Neural cell (in vitro differentiated cells): ENCODE results near the gene CAMK2B. TPM values are rescaled to one million over a fixed set of nuclear protein-coding genes. Genes with fewer than 3 reads are reported as not detected.

Experiments used
- H2AFZ ChIP-seq: fragments of 200-600, 300-800 bp; sonication (generic), shearing (Covaris generic); 2 replicates; pipeline ENCODE4 v1.6.0; 2014; ENCODE audit warnings: low read depth, mild to moderate bottlenecking, antibody characterized with exemption, low read length, moderate library complexity
- H3F3A ChIP-seq: fragments of 200-600 bp; shearing (Covaris generic); 2 replicates; pipeline ENCODE4 v1.6.1; 2016; ENCODE audit warnings: mild to moderate bottlenecking, moderate library complexity, mixed read lengths, antibody characterized with exemption, low read length; ENCODE audit not compliant: insufficient read depth, poor library complexity, severe bottlenecking
- H3K27ac ChIP-seq: fragments of 200-600, 300-800 bp; sonication (generic), shearing (Covaris generic); 2 replicates; pipeline ENCODE4 v1.5.1; 2014; ENCODE audit warnings: mild to moderate bottlenecking, low read length, moderate library complexity
- H3K27me3 ChIP-seq: fragments of 300-800, 200-600 bp; sonication (generic), shearing (Covaris generic); 2 replicates; pipeline ENCODE4 v1.6.0; 2014; ENCODE audit warnings: mild to moderate bottlenecking, low read depth, low read length, moderate library complexity; ENCODE audit not compliant: insufficient read depth
- H3K36me3 ChIP-seq: fragments of 300-800, 200-600 bp; sonication (generic), shearing (Covaris generic); 2 replicates; pipeline ENCODE4 v1.5.1; 2014; ENCODE audit warnings: mild to moderate bottlenecking, antibody characterized with exemption, low read length, moderate library complexity; ENCODE audit not compliant: insufficient read depth
- H3K4me2 ChIP-seq: fragments of 300-800, 200-600 bp; sonication (generic), shearing (Covaris generic); 2 replicates; pipeline ENCODE4 v1.6.0; 2014; ENCODE audit warnings: mild to moderate bottlenecking, low read length
- H3K4me3 ChIP-seq: fragments of 300-800, 200-600 bp; sonication (generic), shearing (Covaris generic); 2 replicates; pipeline ENCODE4 v1.5.1; 2014; ENCODE audit warnings: mild to moderate bottlenecking, low read length, moderate library complexity
- H3K79me2 ChIP-seq: fragments of 200-600 bp; shearing (Covaris generic); replicated peaks from 2 replicates; pipeline ENCODE4 v1.6.0; 2014; ENCODE audit warnings: mild to moderate bottlenecking, low read length, moderate library complexity; ENCODE audit not compliant: insufficient read depth
- H3K9ac ChIP-seq: fragments of 300-800, 200-600 bp; sonication (generic), shearing (Covaris generic); 2 replicates; pipeline ENCODE4 v1.6.1; 2016; ENCODE audit warnings: mild to moderate bottlenecking, low read length, mixed read lengths
- H3K9me2 ChIP-seq: fragments of 200-600 bp; shearing (Covaris generic); 2 replicates; pipeline ENCODE4 v1.6.1; 2016; ENCODE audit warnings: mild to moderate bottlenecking, low read length, mixed read lengths; ENCODE audit not compliant: insufficient read depth
- H3K9me3 ChIP-seq: fragments of 200-600, 300-800 bp; sonication (generic), shearing (Covaris generic); 2 replicates; pipeline ENCODE4 v1.6.1; 2016; ENCODE audit warnings: mild to moderate bottlenecking, mixed run types, low read length, moderate library complexity, mixed read lengths
- H4K20me1 ChIP-seq: fragments of 200-600 bp; shearing (Covaris generic); 2 replicates; pipeline ENCODE4 v1.6.1; 2016; ENCODE audit warnings: mild to moderate bottlenecking, mixed run types; ENCODE audit not compliant: insufficient read depth
- CTCF ChIP-seq: fragments of 450-650 bp; IDR thresholded peaks from 2 replicates; pipeline ENCODE4 v1.5.1; 2014; ENCODE audit warnings: antibody characterized with exemption, mild to moderate bottlenecking, moderate library complexity; ENCODE audit not compliant: poor library complexity, severe bottlenecking
- EP300 ChIP-seq: fragments of 450-650 bp; conservative IDR thresholded peaks from 2 replicates; pipeline ENCODE4 v1.6.1; 2014; ENCODE audit warnings: antibody characterized with exemption, mild to moderate bottlenecking, moderate library complexity; ENCODE audit not compliant: poor library complexity, severe bottlenecking
- EZH2 ChIP-seq: fragments of 200-600, 300-800 bp; shearing (Covaris generic), sonication (generic); IDR thresholded peaks from 2 replicates; pipeline ENCODE4 v1.6.1; 2014; ENCODE audit warnings: antibody characterized with exemption, low read length, borderline replicate concordance, mild to moderate bottlenecking; ENCODE audit not compliant: insufficient read depth, poor library complexity, severe bottlenecking
- MXI1 ChIP-seq: fragments of 450-650 bp; conservative IDR thresholded peaks from 2 replicates; pipeline ENCODE4 v1.6.1; 2014; ENCODE audit warnings: antibody characterized with exemption, mild to moderate bottlenecking; ENCODE audit not compliant: poor library complexity, severe bottlenecking
- POLR2AphosphoS5 ChIP-seq: IDR thresholded peaks from 2 replicates; pipeline ENCODE4 v1.6.1; 2012
- RAD21 ChIP-seq: fragments of 450-650 bp; conservative IDR thresholded peaks from 2 replicates; pipeline ENCODE4 v1.6.1; 2014; ENCODE audit warnings: antibody characterized with exemption, mild to moderate bottlenecking, moderate library complexity
- REST ChIP-seq: IDR thresholded peaks from 2 replicates; pipeline ENCODE4 v1.6.1; 2012; ENCODE audit warnings: borderline replicate concordance
- SMC3 ChIP-seq: fragments of 450-650 bp; conservative IDR thresholded peaks from 2 replicates; pipeline ENCODE4 v1.6.1; 2014; ENCODE audit warnings: antibody characterized with exemption, mild to moderate bottlenecking, moderate library complexity; ENCODE audit not compliant: poor library complexity
- TAF1 ChIP-seq: IDR thresholded peaks from 2 replicates; pipeline ENCODE4 v1.6.1; 2012; ENCODE audit warnings: low read depth
- polyA plus RNA-seq: library from polyadenylated mRNA; depleted of rRNA; stranded (reverse); fragments of >200 nt; gene quantifications from 2 replicates; pipeline ENCODE4 v1.2.3, GENCODE V29; 2014

The CAMK2B gene
- polyA plus RNA-seq, 1 donor from 2014 or later, result 67.3 TPM

- Histone ChIP-seq H3K9me3 (no peaks in the 10 kb centered on the region), H4K20me1 (no peaks in the 10 kb centered on the region), H3K27ac (no peak overlapping the region), H3F3A (no peaks in the 10 kb centered on the region), H3K4me3 (no peak overlapping the region), H3K9me2 (no peaks in the 10 kb centered on the region), H2AFZ (no peak overlapping the region), H3K79me2 (no peaks in the 10 kb centered on the region), H3K9ac (no peak overlapping the region), H3K4me2 (no peak overlapping the region), H3K27me3 (no peaks in the 10 kb centered on the region), H3K36me3 (no peaks in the 10 kb centered on the region)
- no peak for TF ChIP-seq EZH2
- no peak for TF ChIP-seq EP300
- TF ChIP-seq MXI1, result no peak
- no peak for TF ChIP-seq CTCF
- TF ChIP-seq RAD21, result no peak
- no peak for TF ChIP-seq POLR2AphosphoS5
- TF ChIP-seq SMC3, result no peak
- no peak for TF ChIP-seq REST
- no peak for TF ChIP-seq TAF1
Measured at GRCh38 chr7:44283381-44284211, 41.8 kb downstream of the CAMK2B start.

- no peaks in the 10 kb centered on the region for H3F3A ChIP-seq
- no peak overlapping the region for H3K4me2 ChIP-seq
- H3K27ac ChIP-seq, result no peak overlapping the region
Measured at GRCh38 chr7:44282601-44283171, 42.7 kb downstream of the CAMK2B start.

More at GRCh38 chr7:44282601-44283171, 42.7 kb downstream of the CAMK2B start:
- Histone ChIP-seq H3K9ac (no peak overlapping the region), H3K9me2 (no peaks in the 10 kb centered on the region), H3K4me3 (no peak overlapping the region), H3K36me3 (no peaks in the 10 kb centered on the region), H3K27me3 (no peaks in the 10 kb centered on the region), H2AFZ (no peak overlapping the region), H4K20me1 (no peaks in the 10 kb centered on the region), H3K79me2 (no peaks in the 10 kb centered on the region), H3K9me3 (no peaks in the 10 kb centered on the region)
- no peak for TF ChIP-seq MXI1
- TF ChIP-seq CTCF, result no peak
- no peak for TF ChIP-seq REST
